Natural killer cell (primary cell): Measurements from ENCODE around the gene FGF11. TPM values are rescaled to one million over a fixed set of nuclear protein-coding genes. Genes with fewer than 3 reads are reported as not detected.

ENCODE experiments used
- total RNA-seq, 4 donors: library from RNA; stranded (reverse); fragments of 120-200 nt in 1 of 4; gene quantifications; one replicate each; pipeline versions ENCODE4 v1.2.3 to v1.2.4, GENCODE V29; 2013 to 2022

The FGF11 gene
- total RNA-seq, 3 donors from 2014 or later (not counting 1 experiment from before 2014, with no cell fraction given), result 1.2 to 4.2 (median 1.9) TPM

Other genes with a start within 250 kb of the FGF11 start
- gene DLG4, start 219.7 kb upstream of the FGF11 start, total RNA-seq, result 10 to 100 TPM in 1 of 3 donors, 1 to 10 TPM in 2; 6.7 to 11.2 (median 8.6) TPM
- 100 to 1,000 TPM; 439 to 637 (median 607) TPM for gene ACADVL, start 219.6 kb upstream of the FGF11 start, total RNA-seq
- gene DVL2, start 205.0 kb upstream of the FGF11 start, total RNA-seq, result 10 to 100 TPM; 46.5 to 66.6 (median 61.5) TPM
- 10 to 100 TPM; 19.3 to 32.3 (median 20.8) TPM for gene PHF23, start 200.1 kb upstream of the FGF11 start, total RNA-seq
- 100 to 1,000 TPM; 256 to 277 (median 276) TPM for gene GABARAP, start 197.1 kb upstream of the FGF11 start, total RNA-seq
- gene CTDNEP1, start 187.8 kb upstream of the FGF11 start, total RNA-seq, result 100 to 1,000 TPM; 127 to 139 (median 131) TPM
- 10 to 100 TPM; 30.1 to 38.5 (median 30.3) TPM for gene ELP5, start 187.3 kb upstream of the FGF11 start, total RNA-seq
- 1 to 10 TPM in 2 of 3 donors, under 1 TPM in 1; 0.99 to 1.8 (median 1.7) TPM for gene CLDN7, start 177.0 kb upstream of the FGF11 start, total RNA-seq
- not detected for gene SLC2A4, start 157.8 kb upstream of the FGF11 start, total RNA-seq
- under 1 TPM in 1 of 3 donors, not detected in 2; 0.05 TPM for gene YBX2, start 144.9 kb upstream of the FGF11 start, total RNA-seq
- gene EIF5A, start 131.9 kb upstream of the FGF11 start, total RNA-seq, result 100 to 1,000 TPM; 483 to 608 (median 492) TPM
- gene GPS2, start 124.2 kb upstream of the FGF11 start, total RNA-seq, result 100 to 1,000 TPM; 132 to 146 (median 133) TPM
- gene NEURL4, start 110.2 kb upstream of the FGF11 start, total RNA-seq, result 10 to 100 TPM; 48.9 to 57.9 (median 51.4) TPM
- 100 to 1,000 TPM; 526 to 590 (median 540) TPM for gene ACAP1, start 103.0 kb upstream of the FGF11 start, total RNA-seq
- gene KCTD11, start 87.3 kb upstream of the FGF11 start, total RNA-seq, result 1 to 10 TPM; 5.6 to 9.7 (median 8.3) TPM
- not detected for gene TMEM95, start 84.4 kb upstream of the FGF11 start, total RNA-seq
- 1 to 10 TPM in 1 of 3 donors, under 1 TPM in 2; 0.18 to 1.7 (median 0.73) TPM for gene TNK1, start 58.4 kb upstream of the FGF11 start, total RNA-seq
- gene PLSCR3, start 45.0 kb upstream of the FGF11 start, total RNA-seq, result 10 to 100 TPM; 38.2 to 57.8 (median 47.0) TPM
- gene TMEM256, start 35.4 kb upstream of the FGF11 start, total RNA-seq, result 10 to 100 TPM; 31.8 to 35.9 (median 34.2) TPM
- 1 to 10 TPM; 2.8 to 3.4 (median 3.1) TPM for gene NLGN2, start 31.7 kb upstream of the FGF11 start, total RNA-seq
- not detected for gene SPEM1, start 19.2 kb upstream of the FGF11 start, total RNA-seq
- not detected for gene SPEM2, start 13.9 kb upstream of the FGF11 start, total RNA-seq
- not detected for gene SPEM3, start 10.7 kb upstream of the FGF11 start, total RNA-seq
- gene TMEM102, start 4.1 kb upstream of the FGF11 start, total RNA-seq, result 1 to 10 TPM; 5.1 to 8.6 (median 7.0) TPM
- gene CHRNB1, start 5.5 kb downstream of the FGF11 start, total RNA-seq, result 10 to 100 TPM in 2 of 3 donors, 1 to 10 TPM in 1; 9.8 to 10.4 (median 10.2) TPM
- gene ZBTB4, start 40.1 kb downstream of the FGF11 start, total RNA-seq, result 10 to 100 TPM; 64.0 to 72.5 (median 68.4) TPM
- not detected for gene SLC35G6, start 41.9 kb downstream of the FGF11 start, total RNA-seq
- 100 to 1,000 TPM; 515 to 879 (median 524) TPM for gene POLR2A, start 44.9 kb downstream of the FGF11 start, total RNA-seq
- 10 to 100 TPM; 49.1 to 62.6 (median 60.3) TPM for gene TNFSF12, start 109.5 kb downstream of the FGF11 start, total RNA-seq
- 10 to 100 TPM in 1 of 3 donors, 1 to 10 TPM in 2; 2.7 to 11.1 (median 2.7) TPM for gene TNFSF13, start 119.2 kb downstream of the FGF11 start, total RNA-seq
- 10 to 100 TPM; 36.9 to 42.3 (median 39.1) TPM for gene SENP3, start 122.4 kb downstream of the FGF11 start, total RNA-seq
- 10 to 100 TPM in 2 of 3 donors, 1 to 10 TPM in 1; 1.4 to 24.7 (median 13.0) TPM for gene CD68, start 140.1 kb downstream of the FGF11 start, total RNA-seq
- gene MPDU1, start 144.3 kb downstream of the FGF11 start, total RNA-seq, result 10 to 100 TPM; 26.3 to 29.2 (median 27.1) TPM
- gene SOX15, start 150.6 kb downstream of the FGF11 start, total RNA-seq, result under 1 TPM in 1 of 3 donors, not detected in 2; 0.27 TPM
- gene FXR2, start 175.4 kb downstream of the FGF11 start, total RNA-seq, result 10 to 100 TPM; 23.7 to 40.2 (median 29.5) TPM
- gene SAT2, start 188.3 kb downstream of the FGF11 start, total RNA-seq, result 10 to 100 TPM; 63.0 to 71.6 (median 70.1) TPM
- not detected for gene SHBG, start 190.6 kb downstream of the FGF11 start, total RNA-seq
- gene ATP1B2, start 211.4 kb downstream of the FGF11 start, total RNA-seq, result under 1 TPM in 2 of 3 donors, not detected in 1; 0.18 to 0.19 TPM
- gene TP53, start 248.0 kb downstream of the FGF11 start, total RNA-seq, result 10 to 100 TPM; 56.5 to 65.5 (median 62.0) TPM
- 10 to 100 TPM in 2 of 3 donors, 1 to 10 TPM in 1; 9.9 to 12.8 (median 12.0) TPM for gene WRAP53, start 249.0 kb downstream of the FGF11 start, total RNA-seq